ENCODE measurements around the gene CORO7.

CORO7 gene

GRCh38 chr16:4381072-4381934 lies 35.1 kb downstream of the CORO7 start:
- no peak for DNase-seq (ENCODE audit: low spot score)
- no peak for TF ChIP-seq CTCF (IDR thresholded peaks at IDR 0.05; ENCODE audit: extremely low read depth, missing control alignments)

GRCh38 chr16:4380119-4381063 lies 36.0 kb downstream of the CORO7 start:
- TF ChIP-seq CTCF (IDR thresholded peaks at IDR 0.05; ENCODE audit: extremely low read depth, missing control alignments) = no peak
- DNase-seq (ENCODE audit: low spot score) = no peak

GRCh38 chr16:4378999-4379690 lies 37.3 kb downstream of the CORO7 start:
- no peak for TF ChIP-seq CTCF (IDR thresholded peaks at IDR 0.05; ENCODE audit: extremely low read depth, missing control alignments)
- DNase-seq (ENCODE audit: low spot score) = no peak

GRCh38 chr16:4378161-4378666 lies 38.2 kb downstream of the CORO7 start:
- TF ChIP-seq CTCF (IDR thresholded peaks at IDR 0.05; ENCODE audit: extremely low read depth, missing control alignments) = no peak
- DNase-seq (ENCODE audit: low spot score) = no peak

- no peak for TF ChIP-seq CTCF (IDR thresholded peaks at IDR 0.05; ENCODE audit: extremely low read depth, missing control alignments)
- DNase-seq (ENCODE audit: low spot score) = no peak
Observed at GRCh38 chr16:4377573-4378154, 38.7 kb downstream of the CORO7 start.

- DNase-seq (ENCODE audit: low spot score) = no peak
- no peak for TF ChIP-seq CTCF (IDR thresholded peaks at IDR 0.05; ENCODE audit: extremely low read depth, missing control alignments)
Observed at GRCh38 chr16:4376893-4377572, 39.4 kb downstream of the CORO7 start.

All from GM20000 (cell line).